SK-N-MC (cell line): ENCODE measurements around the gene KIF24.

Experiments used
- EZH2 ChIP-seq: fragments of 200-600 bp; sonication (generic); IDR thresholded peaks from one replicate; pipeline ENCODE4 v1.6.1; 2017; ENCODE audit warnings: antibody characterized with exemption
- FOXP2 ChIP-seq: optimal IDR thresholded peaks from 2 replicates; pipeline ENCODE3; 2011; ENCODE audit warnings: mild to moderate bottlenecking, moderate library complexity; ENCODE audit not compliant: insufficient read depth; ENCODE audit errors: extremely low read length, control extremely low read depth
- POLR2AphosphoS5 ChIP-seq: IDR thresholded peaks from 2 replicates; pipeline ENCODE4 v1.6.1; 2012; ENCODE audit warnings: mild to moderate bottlenecking, low read depth, low read length, borderline replicate concordance

DNA sequence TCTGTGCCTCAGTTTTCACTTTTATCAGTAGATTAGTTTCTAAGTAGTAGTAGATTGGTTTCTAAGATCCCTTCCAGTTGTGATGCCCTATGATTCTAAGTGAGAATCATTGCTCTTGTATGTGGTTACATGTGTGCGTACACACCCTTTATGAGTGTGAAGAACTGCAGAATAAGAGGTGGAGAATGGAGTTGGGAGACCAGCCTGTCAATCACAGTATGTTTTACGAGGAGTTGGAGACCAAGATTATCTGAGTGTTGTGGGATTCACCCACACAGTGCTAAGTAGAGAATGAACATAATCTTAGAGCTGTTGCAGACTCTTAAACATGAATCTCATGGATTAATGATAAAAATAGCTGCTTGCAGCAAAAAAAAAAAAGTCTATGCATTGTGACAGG is 37.6 kb downstream of the KIF24 start:
- TF ChIP-seq POLR2AphosphoS5 = no peak
- TF ChIP-seq EZH2 = no peak
- no peak for TF ChIP-seq FOXP2
